ENCODE data around the gene PLCG1.
"Not testable (repeated sequence)": the region's sequence is repeated elsewhere in the genome, so short reads cannot be mapped to it uniquely, and the experiment has no call there.

PLCG1 gene

GRCh38 chr20:41116282-41116956 is 20.9 kb upstream of the PLCG1 start:
- DNase-seq (ENCODE audit: low read depth), result no peak
- no peak overlapping the region for H3K4me3 ChIP-seq (ENCODE audit: low read depth, low read length)
- TF ChIP-seq, protein P1, sequence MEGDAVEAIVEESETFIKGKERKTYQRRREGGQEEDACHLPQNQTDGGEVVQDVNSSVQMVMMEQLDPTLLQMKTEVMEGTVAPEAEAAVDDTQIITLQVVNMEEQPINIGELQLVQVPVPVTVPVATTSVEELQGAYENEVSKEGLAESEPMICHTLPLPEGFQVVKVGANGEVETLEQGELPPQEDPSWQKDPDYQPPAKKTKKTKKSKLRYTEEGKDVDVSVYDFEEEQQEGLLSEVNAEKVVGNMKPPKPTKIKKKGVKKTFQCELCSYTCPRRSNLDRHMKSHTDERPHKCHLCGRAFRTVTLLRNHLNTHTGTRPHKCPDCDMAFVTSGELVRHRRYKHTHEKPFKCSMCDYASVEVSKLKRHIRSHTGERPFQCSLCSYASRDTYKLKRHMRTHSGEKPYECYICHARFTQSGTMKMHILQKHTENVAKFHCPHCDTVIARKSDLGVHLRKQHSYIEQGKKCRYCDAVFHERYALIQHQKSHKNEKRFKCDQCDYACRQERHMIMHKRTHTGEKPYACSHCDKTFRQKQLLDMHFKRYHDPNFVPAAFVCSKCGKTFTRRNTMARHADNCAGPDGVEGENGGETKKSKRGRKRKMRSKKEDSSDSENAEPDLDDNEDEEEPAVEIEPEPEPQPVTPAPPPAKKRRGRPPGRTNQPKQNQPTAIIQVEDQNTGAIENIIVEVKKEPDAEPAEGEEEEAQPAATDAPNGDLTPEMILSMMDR (conservative IDR thresholded peaks at IDR 0.05; ENCODE audit: low read depth, low read length), result no peak

DNA sequence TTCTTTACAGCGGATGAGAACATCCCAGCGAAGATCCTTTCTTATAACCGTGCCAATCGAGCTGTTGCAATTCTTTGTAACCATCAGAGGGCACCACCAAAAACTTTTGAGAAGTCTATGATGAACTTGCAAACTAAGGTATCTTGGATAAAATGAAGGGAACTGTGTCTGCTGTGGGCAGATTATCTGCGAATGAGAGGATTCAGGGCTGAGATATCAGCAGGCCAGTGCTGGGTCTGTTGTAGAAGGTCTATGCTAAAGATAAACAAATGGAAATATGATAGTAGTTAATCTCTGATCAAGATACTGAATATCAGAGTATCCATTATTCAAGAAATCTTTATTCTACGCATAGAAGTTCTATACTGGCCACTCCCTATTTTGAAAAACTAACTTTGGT is 19.2 kb upstream of the PLCG1 start:
- H3K4me3 ChIP-seq (ENCODE audit: low read depth, low read length), result not testable (repeated sequence)

DNA sequence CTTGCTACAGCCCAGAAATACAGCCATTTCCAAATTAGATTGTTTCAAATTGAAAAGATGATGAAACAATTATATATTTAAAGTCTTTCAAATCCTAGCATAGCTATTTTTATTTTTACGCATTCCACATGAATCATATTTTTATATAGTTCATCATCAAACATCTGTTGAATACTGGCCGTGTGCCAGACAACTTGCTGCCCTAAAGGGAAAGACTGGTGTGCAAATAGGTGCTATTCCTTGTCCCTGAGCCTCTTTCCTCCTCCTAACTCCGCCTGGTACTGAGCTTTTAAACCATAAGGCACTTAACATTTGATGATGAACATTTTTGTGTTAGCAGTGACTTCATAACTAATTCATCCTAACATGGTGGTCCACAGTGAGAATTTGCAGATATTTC is 18.7 kb upstream of the PLCG1 start:
- H3K4me3 ChIP-seq (ENCODE audit: low read depth, low read length), result no peak overlapping the region
- peak; percentile 47 for DNase-seq (ENCODE audit: low read depth)
- TF ChIP-seq, protein P1 (conservative IDR thresholded peaks at IDR 0.05; ENCODE audit: low read depth, low read length), result no peak

More for the DNA sequence above, 19.2 kb upstream of the PLCG1 start:
- TF ChIP-seq, protein P1 (conservative IDR thresholded peaks at IDR 0.05; ENCODE audit: low read depth, low read length), result peak; percentile 25
- DNase-seq (ENCODE audit: low read depth), result not testable (repeated sequence)

GRCh38 chr20:41119614-41120561 is 17.5 kb upstream of the PLCG1 start:
- TF ChIP-seq, protein P1 (conservative IDR thresholded peaks at IDR 0.05; ENCODE audit: low read depth, low read length), result no peak

GRCh38 chr20:41121399-41121798 is 15.9 kb upstream of the PLCG1 start:
- TF ChIP-seq, protein P1 (conservative IDR thresholded peaks at IDR 0.05; ENCODE audit: low read depth, low read length), result no peak
- H3K4me3 ChIP-seq (ENCODE audit: low read depth, low read length), result no peak overlapping the region
- DNase-seq (ENCODE audit: low read depth), result no peak

More at GRCh38 chr20:41119614-41120561, 17.5 kb upstream of the PLCG1 start:
- H3K4me3 ChIP-seq (ENCODE audit: low read depth, low read length), result no peak overlapping the region
- DNase-seq (ENCODE audit: low read depth), result no peak

DNA sequence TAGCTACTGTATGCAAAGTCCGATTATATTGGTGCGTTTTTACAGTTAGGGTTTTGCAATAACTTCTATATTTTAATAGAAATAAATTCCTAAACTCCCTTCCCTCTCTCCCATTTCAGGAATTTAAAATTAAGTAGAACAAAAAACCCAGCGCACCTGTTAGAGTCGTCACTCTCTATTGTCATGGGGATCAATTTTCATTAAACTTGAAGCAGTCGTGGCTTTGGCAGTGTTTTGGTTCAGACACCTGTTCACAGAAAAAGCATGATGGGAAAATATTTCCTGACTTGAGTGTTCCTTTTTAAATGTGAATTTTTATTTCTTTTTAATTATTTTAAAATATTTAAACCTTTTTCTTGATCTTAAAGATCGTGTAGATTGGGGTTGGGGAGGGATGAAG is 13.7 kb upstream of the PLCG1 start:
- no peak for DNase-seq (ENCODE audit: low read depth)
- TF ChIP-seq, protein P1 (conservative IDR thresholded peaks at IDR 0.05; ENCODE audit: low read depth, low read length), result no peak
- no peak overlapping the region for H3K4me3 ChIP-seq (ENCODE audit: low read depth, low read length)

Measured in choroid plexus epithelial cell (primary cell).